Right ventricle myocardium inferior (tissue), 1 donor: ENCODE data around the gene KRTAP10-3. TPM values are rescaled to one million over a fixed set of nuclear protein-coding genes. Genes with fewer than 3 reads are reported as not detected.

Source experiments
- ATAC-seq: fragments of 200-7000 bp; cut with Tn5 transposase; one replicate; pipeline ENCODE4 v1.9.1; 2020; ENCODE audit warnings: mild to moderate bottlenecking, moderate library complexity
- DNase-seq: peaks from one replicate; pipeline ENCODE4 v3.0.0; 2021; ENCODE audit errors: missing footprints
- intact Hi-C: fragments of 100-400 bp; cut with DNase I; formaldehyde crosslinking; loops from one replicate; pipeline ENCODE4 v1.11.0; 2022
- total RNA-seq: library from RNA; stranded (reverse); fragmentation: NEBNext Ultra II Directional; extraction: Animal tissue kit (Norgen Biotek cat#: 25700); gene quantifications from one replicate; pipeline ENCODE4 v1.2.1, GENCODE V29; 2021
- donor health status: DM: no; HTN: yes; CAD: no; lungs with severe emphysema.

The KRTAP10-3 gene
- total RNA-seq, 1 donor from 2014 or later = not detected

- ATAC-seq (no peak), DNase-seq (no peak)
- intact Hi-C loops = no loop called here
These were observed 33.9 kb downstream of the KRTAP10-3 start for GRCh38 chr21:44524414-44525371.

GRCh38 chr21:44523567-44524413, 34.8 kb downstream of the KRTAP10-3 start:
- no peak for ATAC-seq
- DNase-seq = no peak
- intact Hi-C loops = no loop called here

GRCh38 chr21:44522753-44523204, 35.8 kb downstream of the KRTAP10-3 start:
- DNase-seq (no peak), ATAC-seq (no peak)
- intact Hi-C loops = no loop called here

- ATAC-seq = no peak
- DNase-seq = no peak
- intact Hi-C loops = no loop called here
These were observed 36.5 kb downstream of the KRTAP10-3 start for GRCh38 chr21:44521928-44522752.

GRCh38 chr21:44521301-44521927, 37.2 kb downstream of the KRTAP10-3 start:
- DNase-seq (no peak), ATAC-seq (no peak)
- intact Hi-C loops = no loop called here

GRCh38 chr21:44520326-44521300, 38.0 kb downstream of the KRTAP10-3 start:
- no peak for DNase-seq
- ATAC-seq = no peak
- intact Hi-C loops = no loop called here

GRCh38 chr21:44519346-44520325, 39.0 kb downstream of the KRTAP10-3 start:
- intact Hi-C loops = loop anchor here (10.0 kb wide), 3 partner anchors 225 to 395 kb away; no protein-coding TSS in a partner anchor
- ATAC-seq (no peak), DNase-seq (no peak)

GRCh38 chr21:44518686-44519085, 39.9 kb downstream of the KRTAP10-3 start:
- no peak for DNase-seq
- intact Hi-C loops = loop anchor here (10.0 kb wide), 3 partner anchors 226 to 396 kb away; no protein-coding TSS in a partner anchor
- ATAC-seq = no peak

GRCh38 chr21:44517175-44517899, 41.3 kb downstream of the KRTAP10-3 start:
- no peak for ATAC-seq
- intact Hi-C loops = loop anchor here (10.0 kb wide), 3 partner anchors 227 to 397 kb away; no protein-coding TSS in a partner anchor
- DNase-seq = no peak

- intact Hi-C loops = loop anchor here (10.0 kb wide), 3 partner anchors 228 to 398 kb away; no protein-coding TSS in a partner anchor
- ATAC-seq (no peak), DNase-seq (no peak)
These were observed 41.8 kb downstream of the KRTAP10-3 start for GRCh38 chr21:44516828-44517174.

- ATAC-seq = no peak
- DNase-seq = no peak
- intact Hi-C loops = loop anchor here (10.0 kb wide), 3 partner anchors 228 to 398 kb away; no protein-coding TSS in a partner anchor
These were observed 42.3 kb downstream of the KRTAP10-3 start for GRCh38 chr21:44516342-44516741.

GRCh38 chr21:44515359-44516165, 43.0 kb downstream of the KRTAP10-3 start:
- ATAC-seq (no peak), DNase-seq (no peak)
- intact Hi-C loops = loop anchor here (10.0 kb wide), 3 partner anchors 229 to 399 kb away; no protein-coding TSS in a partner anchor

- ATAC-seq (no peak), DNase-seq (no peak)
- intact Hi-C loops = loop anchor here (10.0 kb wide), 3 partner anchors 230 to 400 kb away; no protein-coding TSS in a partner anchor
These were observed 43.7 kb downstream of the KRTAP10-3 start for GRCh38 chr21:44514746-44515358.

GRCh38 chr21:44514218-44514520, 44.4 kb downstream of the KRTAP10-3 start:
- ATAC-seq (no peak), DNase-seq (no peak)
- intact Hi-C loops = loop anchor here (10.0 kb wide), 3 partner anchors 231 to 401 kb away; no protein-coding TSS in a partner anchor
